Measurements from ENCODE around the gene PSMD2. TPM values are rescaled to one million over a fixed set of nuclear protein-coding genes. Genes with fewer than 3 reads are reported as not detected.
A peak's percentile ranks its signal among the peaks of the same experiment; 100 is the strongest.
"Not testable (repeated sequence)": the region's sequence is repeated elsewhere in the genome, so short reads cannot be mapped to it uniquely, and the experiment has no call there.

PSMD2 gene
- total RNA-seq, 1 donor from 2014 or later = 259 TPM

DNA sequence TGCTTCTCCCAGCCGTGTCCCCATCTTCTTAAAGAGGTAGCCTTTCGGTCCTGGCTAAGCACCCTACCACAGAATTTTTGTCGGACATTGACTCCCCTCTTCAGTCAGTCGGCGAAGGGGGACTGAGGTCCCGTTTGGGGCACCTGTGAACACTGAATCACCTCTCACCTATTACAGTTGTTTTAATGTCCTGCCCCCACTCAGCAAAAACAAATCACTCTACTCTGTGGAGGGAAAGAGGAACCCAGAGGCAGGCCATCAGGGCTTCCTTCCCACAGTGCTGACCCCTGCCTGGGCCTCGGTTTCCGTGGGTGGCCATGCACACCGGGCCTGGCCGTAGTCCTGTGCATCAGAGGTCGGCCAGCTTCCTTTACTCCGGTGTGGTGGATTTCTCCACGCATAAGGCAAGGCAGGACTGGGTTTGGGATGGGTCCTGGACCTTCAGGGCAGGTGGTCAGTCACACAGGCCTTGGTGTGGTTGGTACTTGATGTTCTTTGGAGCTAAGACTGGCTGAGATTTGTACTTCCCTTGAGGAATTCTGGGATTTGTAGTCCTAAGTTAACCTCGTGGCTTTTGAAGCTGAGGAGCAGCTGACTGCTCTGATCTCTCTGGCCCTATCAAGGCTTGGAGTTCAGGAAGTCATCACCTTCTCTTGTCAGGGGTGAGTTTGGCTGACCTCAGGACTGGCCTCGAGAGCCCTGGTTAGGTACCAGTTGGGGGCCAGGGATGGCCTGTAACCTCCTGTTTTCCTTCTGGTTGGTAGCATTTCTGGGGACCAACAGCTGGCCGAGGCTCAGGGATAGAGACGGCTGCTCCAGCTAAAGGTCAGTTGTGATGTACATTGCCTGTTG, 37.7 kb downstream of the PSMD2 start:
- Histone ChIP-seq H3K9me3 (ENCODE audit: control insufficient read depth in 3 of 3, low read length in 3 of 3) (no peaks in the 10 kb centered on the region), H3K4me1 (ENCODE audit: control insufficient read depth in 3 of 3, insufficient read depth in 3 of 3, low read length in 3 of 3) (peaks cover 43 to 67% (median 47%) of the 10 kb centered on the region in 3 donors), H3K9ac (ENCODE audit: low read depth in 1 of 3, low read length in 3 of 3) (peak overlapping the region; percentile 66 to 90 (median 85)), H3K27ac (ENCODE audit: low read depth, low read length) (peak overlapping the region; percentile 95), H3K4me3 (ENCODE audit: low read length in 3 of 3) (peak overlapping the region; percentile 73 to 85 (median 85)), H3K36me3 (ENCODE audit: control insufficient read depth in 3 of 3, insufficient read depth in 3 of 3, low read length in 3 of 3) (peaks cover 38 to 40% (median 38%) of the 10 kb centered on the region in 3 donors), H3K27me3 (ENCODE audit: control insufficient read depth in 3 of 3, insufficient read depth in 3 of 3, low read length in 3 of 3) (no peaks in the 10 kb centered on the region)

DNA sequence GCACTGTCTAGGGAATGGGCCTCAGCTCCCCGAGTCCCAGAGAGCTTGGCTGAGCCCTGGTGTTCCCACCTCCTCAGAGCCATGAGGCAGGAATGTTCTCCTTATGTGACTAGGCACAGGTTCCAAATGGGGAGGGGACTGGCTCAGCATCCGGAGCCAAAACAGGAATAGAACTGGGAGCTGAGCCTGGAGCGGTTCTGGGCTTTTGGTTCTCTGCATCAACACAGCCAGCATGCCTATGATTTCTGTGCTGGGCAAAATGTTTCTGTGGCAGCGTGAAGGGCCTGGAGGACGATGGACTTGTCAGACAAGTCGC, 38.3 kb downstream of the PSMD2 start, which contains the start of gene FAM131A:
Gene FAM131A (plus strand): TSS at position 202 of the 316 bp plus-strand sequence. CDS start 31 bp downstream, at position 233.
- peaks cover 38 to 61% (median 42%) of the 10 kb centered on the region in 3 donors for H3K4me1 ChIP-seq (ENCODE audit: control insufficient read depth in 3 of 3, insufficient read depth in 3 of 3, low read length in 3 of 3)
- no peaks in the 10 kb centered on the region for H3K9me3 ChIP-seq (ENCODE audit: control insufficient read depth in 3 of 3, low read length in 3 of 3)
- H3K9ac ChIP-seq (ENCODE audit: low read depth in 1 of 3, low read length in 3 of 3) = peak within 1 kb of the TSS; percentile 66 to 90 (median 85)
- H3K36me3 ChIP-seq (ENCODE audit: control insufficient read depth in 3 of 3, insufficient read depth in 3 of 3, low read length in 3 of 3) = peaks cover 36 to 37% (median 37%) of the 10 kb centered on the region in 3 donors
- H3K27me3 ChIP-seq (ENCODE audit: control insufficient read depth in 3 of 3, insufficient read depth in 3 of 3, low read length in 3 of 3) = no peaks in the 10 kb centered on the region
- peak within 1 kb of the TSS; percentile 95 for H3K27ac ChIP-seq (ENCODE audit: low read depth, low read length)
- peak within 1 kb of the TSS; percentile 73 to 85 (median 85) for H3K4me3 ChIP-seq (ENCODE audit: low read length in 3 of 3)

DNA sequence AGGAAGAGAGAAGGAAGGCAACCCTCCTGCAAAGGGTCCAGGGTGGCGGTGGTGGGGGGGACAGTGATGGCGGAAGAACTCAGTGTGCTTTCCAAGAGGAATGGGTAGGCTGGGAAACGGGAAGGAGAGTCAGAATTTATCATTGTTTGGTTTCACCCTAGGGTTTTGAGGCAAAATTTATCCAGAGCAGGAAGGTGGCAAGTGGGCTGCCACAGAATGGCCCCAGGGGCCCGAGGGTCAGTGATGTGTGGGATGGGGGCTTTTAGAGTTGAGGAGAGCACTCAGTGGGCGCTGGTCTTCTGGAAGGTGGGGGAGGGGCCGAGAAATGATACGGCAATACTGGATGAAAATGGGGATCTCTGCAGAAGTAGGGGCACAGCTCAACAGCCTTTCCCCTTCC, 38.9 kb downstream of the PSMD2 start:
- Histone ChIP-seq H3K27ac (ENCODE audit: low read depth, low read length) (peak overlapping the region; percentile 95), H3K9ac (ENCODE audit: low read depth in 1 of 3, low read length in 3 of 3) (peak overlapping the region; percentile 8 to 90 (median 62)), H3K27me3 (ENCODE audit: control insufficient read depth in 3 of 3, insufficient read depth in 3 of 3, low read length in 3 of 3) (no peaks in the 10 kb centered on the region), H3K9me3 (ENCODE audit: control insufficient read depth in 3 of 3, low read length in 3 of 3) (no peaks in the 10 kb centered on the region), H3K36me3 (ENCODE audit: control insufficient read depth in 3 of 3, insufficient read depth in 3 of 3, low read length in 3 of 3) (peaks cover 36 to 37% (median 36%) of the 10 kb centered on the region in 3 donors), H3K4me1 (ENCODE audit: control insufficient read depth in 3 of 3, insufficient read depth in 3 of 3, low read length in 3 of 3) (peaks cover 32 to 59% (median 39%) of the 10 kb centered on the region in 3 donors), H3K4me3 (ENCODE audit: low read length in 3 of 3) (peak overlapping the region; percentile 7 to 85 (median 65))

DNA sequence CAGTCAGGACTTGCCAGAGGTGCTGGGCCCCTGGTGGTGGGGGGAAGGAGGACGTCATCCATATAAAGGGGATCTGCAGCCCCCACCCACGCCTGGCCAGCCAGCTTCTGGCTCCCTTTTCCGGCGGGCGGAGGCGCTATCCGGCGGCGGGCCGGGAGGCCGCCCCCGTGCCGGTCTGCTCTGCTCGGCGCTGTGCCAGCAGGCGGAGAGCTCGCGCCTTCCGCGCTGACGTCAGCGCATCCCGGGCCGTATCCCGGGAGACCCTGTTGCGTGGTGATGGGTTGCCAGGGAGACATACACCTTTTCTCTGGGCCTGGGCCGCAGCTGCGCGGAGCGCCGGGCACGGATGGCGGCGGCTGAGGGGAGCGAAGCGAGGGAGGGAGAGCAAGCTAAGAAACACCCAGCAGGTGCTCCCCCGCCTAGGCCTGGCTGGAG, 39.5 kb downstream of the PSMD2 start:
- Histone ChIP-seq H3K9me3 (ENCODE audit: control insufficient read depth in 3 of 3, low read length in 3 of 3) (no peaks in the 10 kb centered on the region), H3K4me1 (ENCODE audit: control insufficient read depth in 3 of 3, insufficient read depth in 3 of 3, low read length in 3 of 3) (peaks cover 34 to 58% (median 43%) of the 10 kb centered on the region in 3 donors), H3K36me3 (ENCODE audit: control insufficient read depth in 3 of 3, insufficient read depth in 3 of 3, low read length in 3 of 3) (peaks cover 36 to 37% (median 36%) of the 10 kb centered on the region in 3 donors), H3K27ac (ENCODE audit: low read depth, low read length) (peak overlapping the region; percentile 95), H3K4me3 (ENCODE audit: low read length in 3 of 3) (peak overlapping the region; percentile 2 to 85 (median 65)), H3K27me3 (ENCODE audit: control insufficient read depth in 3 of 3, insufficient read depth in 3 of 3, low read length in 3 of 3) (no peaks in the 10 kb centered on the region), H3K9ac (ENCODE audit: low read depth in 1 of 3, low read length in 3 of 3) (peak overlapping the region; percentile 51 to 90 (median 62))

DNA sequence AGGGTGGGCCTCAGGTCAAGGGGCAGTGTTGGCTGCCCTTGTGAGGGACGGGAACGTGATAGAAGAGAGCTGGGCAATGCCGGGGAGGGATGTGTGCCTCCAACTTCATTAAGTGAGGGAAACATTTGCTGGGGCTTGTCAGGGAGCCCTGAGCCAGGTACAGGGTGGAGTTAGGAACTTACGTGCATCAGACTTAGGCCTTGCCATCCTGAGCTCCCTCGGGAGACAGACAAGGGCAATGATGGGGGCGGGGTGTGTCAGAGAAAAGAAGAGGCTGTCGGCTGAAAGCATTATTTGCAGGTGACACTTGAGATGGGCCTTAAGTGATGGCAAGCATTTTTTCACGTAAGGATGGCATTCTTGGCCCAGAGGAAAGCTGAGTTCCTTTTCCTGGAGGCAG, 40.0 kb downstream of the PSMD2 start:
- Histone ChIP-seq H3K9me3 (ENCODE audit: control insufficient read depth in 3 of 3, low read length in 3 of 3) (no peaks in the 10 kb centered on the region), H3K4me3 (ENCODE audit: low read length in 3 of 3) (peak overlapping the region; percentile 2 to 65 (median 30)), H3K27ac (ENCODE audit: low read depth, low read length) (peak overlapping the region; percentile 95), H3K36me3 (ENCODE audit: control insufficient read depth in 3 of 3, insufficient read depth in 3 of 3, low read length in 3 of 3) (peaks cover 33 to 34% (median 34%) of the 10 kb centered on the region in 3 donors), H3K4me1 (ENCODE audit: control insufficient read depth in 3 of 3, insufficient read depth in 3 of 3, low read length in 3 of 3) (peaks cover 36 to 61% (median 46%) of the 10 kb centered on the region in 3 donors), H3K9ac (ENCODE audit: low read depth in 1 of 3, low read length in 3 of 3) (peak overlapping the region; percentile 51 to 90 (median 57)), H3K27me3 (ENCODE audit: control insufficient read depth in 3 of 3, insufficient read depth in 3 of 3, low read length in 3 of 3) (no peaks in the 10 kb centered on the region)

DNA sequence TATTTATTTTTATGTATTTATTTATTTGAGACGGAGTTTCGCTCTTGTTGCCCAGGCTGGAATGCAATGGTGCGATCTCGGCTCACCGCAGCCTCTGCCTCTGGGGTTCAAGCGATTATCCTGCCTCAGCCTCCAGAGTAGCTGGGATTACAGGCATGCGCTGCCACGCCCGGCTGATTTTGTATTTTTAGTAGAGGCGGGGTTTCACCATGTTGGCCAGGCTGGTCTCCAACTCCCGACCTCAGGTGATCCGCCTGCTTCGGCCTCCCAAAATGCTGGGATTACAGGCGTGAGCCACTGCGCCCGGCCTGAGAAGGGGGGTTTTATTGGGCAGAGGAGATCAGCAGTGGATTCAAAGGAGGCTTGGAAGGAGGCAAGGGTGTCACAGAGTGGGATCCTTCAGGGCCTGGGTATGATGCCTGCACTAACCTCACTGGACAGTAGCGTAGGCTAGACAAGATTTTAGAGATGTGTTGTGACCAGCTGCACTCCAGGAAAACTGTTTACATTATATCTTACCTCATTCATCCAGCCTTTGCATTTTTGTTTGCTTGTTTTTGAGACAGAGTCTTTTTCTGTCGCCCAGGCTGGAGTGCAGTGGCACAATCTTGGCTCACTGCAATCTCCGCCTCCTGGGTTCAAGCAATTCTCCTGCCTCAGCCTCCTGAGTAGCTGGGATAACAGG, 40.6 kb downstream of the PSMD2 start:
- peaks cover 28 to 33% (median 29%) of the 10 kb centered on the region in 3 donors for H3K36me3 ChIP-seq (ENCODE audit: control insufficient read depth in 3 of 3, insufficient read depth in 3 of 3, low read length in 3 of 3)
- not testable (repeated sequence) for H3K27ac ChIP-seq (ENCODE audit: low read depth, low read length); H3K27me3 ChIP-seq (ENCODE audit: control insufficient read depth in 3 of 3, insufficient read depth in 3 of 3, low read length in 3 of 3); H3K9ac ChIP-seq (ENCODE audit: low read depth in 1 of 3, low read length in 3 of 3); H3K4me3 ChIP-seq (ENCODE audit: low read length in 3 of 3); H3K9me3 ChIP-seq (ENCODE audit: control insufficient read depth in 3 of 3, low read length in 3 of 3)
- H3K4me1 ChIP-seq (ENCODE audit: control insufficient read depth in 3 of 3, insufficient read depth in 3 of 3, low read length in 3 of 3) = peaks cover 36 to 61% (median 46%) of the 10 kb centered on the region in 3 donors

DNA sequence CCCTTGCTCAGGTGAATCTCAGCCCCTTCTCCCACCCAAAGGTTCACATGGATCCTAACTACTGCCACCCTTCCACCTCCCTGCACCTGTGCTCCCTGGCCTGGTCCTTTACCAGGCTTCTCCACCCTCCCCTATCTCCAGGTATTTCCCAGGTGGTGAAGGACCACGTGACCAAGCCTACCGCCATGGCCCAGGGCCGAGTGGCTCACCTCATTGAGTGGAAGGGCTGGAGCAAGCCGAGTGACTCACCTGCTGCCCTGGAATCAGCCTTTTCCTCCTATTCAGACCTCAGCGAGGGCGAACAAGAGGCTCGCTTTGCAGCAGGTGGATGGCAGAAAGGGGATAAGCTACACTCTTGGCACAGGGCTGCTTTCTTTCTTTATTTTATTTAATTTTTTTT, 42.9 kb downstream of the PSMD2 start:
- Histone ChIP-seq H3K4me3 (ENCODE audit: low read length in 3 of 3) (no peak overlapping the region), H3K27me3 (ENCODE audit: control insufficient read depth in 3 of 3, insufficient read depth in 3 of 3, low read length in 3 of 3) (no peaks in the 10 kb centered on the region), H3K27ac (ENCODE audit: low read depth, low read length) (no peak overlapping the region), H3K36me3 (ENCODE audit: control insufficient read depth in 3 of 3, insufficient read depth in 3 of 3, low read length in 3 of 3) (peaks cover 25 to 29% (median 28%) of the 10 kb centered on the region in 3 donors), H3K9ac (ENCODE audit: low read depth in 1 of 3, low read length in 3 of 3) (peak overlapping the region in 1 of 3 donors; percentile 33), H3K4me1 (ENCODE audit: control insufficient read depth in 3 of 3, insufficient read depth in 3 of 3, low read length in 3 of 3) (peaks cover 31 to 53% (median 43%) of the 10 kb centered on the region in 3 donors), H3K9me3 (ENCODE audit: control insufficient read depth in 3 of 3, low read length in 3 of 3) (no peaks in the 10 kb centered on the region)

DNA sequence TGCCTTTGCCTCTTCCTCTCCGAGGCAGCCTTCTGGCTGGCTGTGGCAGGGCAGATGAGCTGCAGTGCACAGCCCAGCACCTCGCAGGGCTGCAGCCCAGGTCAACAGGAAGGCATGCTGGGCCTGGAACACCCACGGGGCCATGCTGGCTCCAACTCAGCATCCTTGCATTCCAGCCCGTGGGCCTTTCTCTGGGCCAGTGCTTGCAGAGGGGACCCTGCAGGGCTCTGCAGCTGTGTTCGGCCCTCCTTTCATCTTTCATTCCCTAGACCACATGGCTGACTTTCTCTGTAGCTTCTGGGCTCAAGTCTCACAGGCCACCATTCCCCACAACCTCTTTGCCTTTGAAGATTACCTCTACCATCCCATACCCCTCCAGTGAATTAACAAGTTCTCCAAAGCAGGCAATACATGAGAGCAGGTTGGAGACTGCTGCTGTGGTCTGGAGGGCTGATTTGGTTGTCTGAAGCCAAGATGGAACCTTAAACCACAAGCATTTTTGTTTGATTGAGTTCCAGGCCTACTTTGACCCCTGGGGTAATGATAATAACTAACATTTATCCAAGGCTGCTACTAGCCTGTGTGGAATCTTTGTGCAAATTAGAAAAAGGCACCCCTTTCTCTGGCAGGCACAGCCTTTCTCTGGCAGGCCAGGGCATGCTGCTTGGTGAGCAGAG, 44.3 kb downstream of the PSMD2 start:
- Histone ChIP-seq H3K4me1 (ENCODE audit: control insufficient read depth in 3 of 3, insufficient read depth in 3 of 3, low read length in 3 of 3) (peaks cover 17 to 39% (median 29%) of the 10 kb centered on the region in 3 donors), H3K36me3 (ENCODE audit: control insufficient read depth in 3 of 3, insufficient read depth in 3 of 3, low read length in 3 of 3) (peaks cover 25 to 30% (median 29%) of the 10 kb centered on the region in 3 donors), H3K4me3 (ENCODE audit: low read length in 3 of 3) (no peak overlapping the region), H3K9me3 (ENCODE audit: control insufficient read depth in 3 of 3, low read length in 3 of 3) (no peaks in the 10 kb centered on the region), H3K27me3 (ENCODE audit: control insufficient read depth in 3 of 3, insufficient read depth in 3 of 3, low read length in 3 of 3) (no peaks in the 10 kb centered on the region), H3K27ac (ENCODE audit: low read depth, low read length) (no peak overlapping the region), H3K9ac (ENCODE audit: low read depth in 1 of 3, low read length in 3 of 3) (peak overlapping the region in 2 of 3 donors; percentile 28 to 30)

DNA sequence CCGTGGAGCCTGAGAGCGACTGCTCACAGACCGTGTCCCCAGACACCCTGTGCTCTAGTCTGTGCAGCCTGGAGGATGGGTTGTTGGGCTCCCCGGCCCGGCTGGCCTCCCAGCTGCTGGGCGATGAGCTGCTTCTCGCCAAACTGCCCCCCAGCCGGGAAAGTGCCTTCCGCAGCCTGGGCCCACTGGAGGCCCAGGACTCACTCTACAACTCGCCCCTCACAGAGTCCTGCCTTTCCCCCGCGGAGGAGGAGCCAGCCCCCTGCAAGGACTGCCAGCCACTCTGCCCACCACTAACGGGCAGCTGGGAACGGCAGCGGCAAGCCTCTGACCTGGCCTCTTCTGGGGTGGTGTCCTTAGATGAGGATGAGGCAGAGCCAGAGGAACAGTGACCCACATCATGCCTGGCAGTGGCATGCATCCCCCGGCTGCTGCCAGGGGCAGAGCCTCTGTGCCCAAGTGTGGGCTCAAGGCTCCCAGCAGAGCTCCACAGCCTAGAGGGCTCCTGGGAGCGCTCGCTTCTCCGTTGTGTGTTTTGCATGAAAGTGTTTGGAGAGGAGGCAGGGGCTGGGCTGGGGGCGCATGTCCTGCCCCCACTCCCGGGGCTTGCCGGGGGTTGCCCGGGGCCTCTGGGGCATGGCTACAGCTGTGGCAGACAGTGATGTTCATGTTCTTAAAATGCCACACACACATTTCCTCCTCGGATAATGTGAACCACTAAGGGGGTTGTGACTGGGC, 45.7 kb downstream of the PSMD2 start:
- Histone ChIP-seq H3K4me1 (ENCODE audit: control insufficient read depth in 3 of 3, insufficient read depth in 3 of 3, low read length in 3 of 3) (peaks cover 7 to 25% (median 16%) of the 10 kb centered on the region in 3 donors), H3K36me3 (ENCODE audit: control insufficient read depth in 3 of 3, insufficient read depth in 3 of 3, low read length in 3 of 3) (peaks cover 25 to 30% (median 29%) of the 10 kb centered on the region in 3 donors)

More for the DNA sequence above, 45.7 kb downstream of the PSMD2 start:
- Histone ChIP-seq H3K27ac (ENCODE audit: low read depth, low read length) (no peak overlapping the region), H3K9me3 (ENCODE audit: control insufficient read depth in 3 of 3, low read length in 3 of 3) (no peaks in the 10 kb centered on the region), H3K9ac (ENCODE audit: low read depth in 1 of 3, low read length in 3 of 3) (no peak overlapping the region), H3K27me3 (ENCODE audit: control insufficient read depth in 3 of 3, insufficient read depth in 3 of 3, low read length in 3 of 3) (no peaks in the 10 kb centered on the region), H3K4me3 (ENCODE audit: low read length in 3 of 3) (no peak overlapping the region)
